Endothelial cell of hepatic sinusoid (primary cell): ENCODE data around the gene SLC8A1.

Experiments
- in situ Hi-C: cut with HindIII; loops from 2 replicates; pipeline ENCODE4 v1.10.0; 2017; ENCODE audit warnings: low sequenced_read_pairs

The SLC8A1 gene

GRCh38 chr2:40451918-40452605 is at the start of gene SLC8A1:
SLC8A1 (minus strand) TSS chr2:40452090.
- in situ Hi-C loops: no loop called here

- in situ Hi-C loops: no loop called here
Observed at GRCh38 chr2:40499437-40499836, 47.5 kb upstream of the SLC8A1 start.

GRCh38 chr2:40497251-40497859 is 45.5 kb upstream of the SLC8A1 start:
- in situ Hi-C loops: no loop called here

- in situ Hi-C loops: no loop called here
Observed at GRCh38 chr2:40489678-40489960, 37.7 kb upstream of the SLC8A1 start.

GRCh38 chr2:40488927-40489677 is 37.2 kb upstream of the SLC8A1 start:
- in situ Hi-C loops: no loop called here

GRCh38 chr2:40488101-40488601 is 36.3 kb upstream of the SLC8A1 start:
- in situ Hi-C loops: no loop called here

GRCh38 chr2:40487602-40488001 is 35.7 kb upstream of the SLC8A1 start:
- in situ Hi-C loops: no loop called here

GRCh38 chr2:40485854-40486253 is 34.0 kb upstream of the SLC8A1 start:
- in situ Hi-C loops: no loop called here

- in situ Hi-C loops: no loop called here
Observed at GRCh38 chr2:40485318-40485717, 33.4 kb upstream of the SLC8A1 start.

GRCh38 chr2:40483549-40484243 is 31.8 kb upstream of the SLC8A1 start:
- in situ Hi-C loops: no loop called here

GRCh38 chr2:40480596-40480995 is 28.7 kb upstream of the SLC8A1 start:
- in situ Hi-C loops: no loop called here

GRCh38 chr2:40480073-40480472 is 28.2 kb upstream of the SLC8A1 start:
- in situ Hi-C loops: no loop called here

- in situ Hi-C loops: no loop called here
Observed at GRCh38 chr2:40477361-40477760, 25.5 kb upstream of the SLC8A1 start.

- in situ Hi-C loops: no loop called here
Observed at GRCh38 chr2:40476436-40476835, 24.5 kb upstream of the SLC8A1 start.

GRCh38 chr2:40474306-40474705 is 22.4 kb upstream of the SLC8A1 start:
- in situ Hi-C loops: no loop called here

GRCh38 chr2:40471866-40472265 is 20.0 kb upstream of the SLC8A1 start:
- in situ Hi-C loops: no loop called here

- in situ Hi-C loops: no loop called here
Observed at GRCh38 chr2:40470822-40471813, 19.2 kb upstream of the SLC8A1 start.

GRCh38 chr2:40466935-40467572 is 15.2 kb upstream of the SLC8A1 start:
- in situ Hi-C loops: no loop called here

- in situ Hi-C loops: no loop called here
Observed at GRCh38 chr2:40466332-40466906, 14.5 kb upstream of the SLC8A1 start.
